Measurements from ENCODE around the gene SEC61B. TPM values are rescaled to one million over a fixed set of nuclear protein-coding genes. Genes with fewer than 3 reads are reported as not detected.

SEC61B gene
- total RNA-seq, 1 donor from 2014 or later = 123 TPM

- TF ChIP-seq CTCF (conservative IDR thresholded peaks at IDR 0.05; ENCODE audit: low read depth, low read length) = peak; percentile 98
- DNase-seq (ENCODE audit: low read depth) = peak; percentile 74
- H3K4me3 ChIP-seq (ENCODE audit: low read depth, low read length) = peak overlapping the region; percentile 59
These were observed 37.4 kb upstream of the SEC61B start for GRCh38 chr9:99184475-99185347.

DNA sequence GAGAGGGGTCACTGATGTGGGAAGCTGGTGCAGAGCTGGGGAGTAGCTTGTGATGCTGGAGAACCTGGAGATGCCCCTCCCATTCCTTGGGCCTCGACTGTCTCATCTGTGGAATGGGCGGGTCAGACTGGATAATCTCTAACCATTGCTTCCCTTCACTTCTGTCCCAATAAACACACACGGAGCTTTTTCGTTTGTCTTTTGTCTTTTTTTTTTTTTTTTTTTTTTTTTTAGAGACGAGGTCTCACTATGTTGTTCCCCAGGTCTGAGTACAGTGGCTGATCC, 36.8 kb upstream of the SEC61B start:
- peak overlapping the region; percentile 59 for H3K4me3 ChIP-seq (ENCODE audit: low read depth, low read length)
- no peak for TF ChIP-seq CTCF (conservative IDR thresholded peaks at IDR 0.05; ENCODE audit: low read depth, low read length)
- no peak for DNase-seq (ENCODE audit: low read depth)

- no peak for DNase-seq (ENCODE audit: low read depth)
- TF ChIP-seq CTCF (conservative IDR thresholded peaks at IDR 0.05; ENCODE audit: low read depth, low read length) = no peak
- no peak overlapping the region for H3K4me3 ChIP-seq (ENCODE audit: low read depth, low read length)
These were observed 36.1 kb upstream of the SEC61B start for GRCh38 chr9:99185934-99186333.

- H3K4me3 ChIP-seq (ENCODE audit: low read depth, low read length) = no peak overlapping the region
- TF ChIP-seq CTCF (conservative IDR thresholded peaks at IDR 0.05; ENCODE audit: low read depth, low read length) = no peak
- no peak for DNase-seq (ENCODE audit: low read depth)
These were observed 34.8 kb upstream of the SEC61B start for GRCh38 chr9:99187311-99187710.

GRCh38 chr9:99189186-99189585, 32.9 kb upstream of the SEC61B start:
- TF ChIP-seq CTCF (conservative IDR thresholded peaks at IDR 0.05; ENCODE audit: low read depth, low read length) = no peak
- no peak overlapping the region for H3K4me3 ChIP-seq (ENCODE audit: low read depth, low read length)
- DNase-seq (ENCODE audit: low read depth) = no peak

DNA sequence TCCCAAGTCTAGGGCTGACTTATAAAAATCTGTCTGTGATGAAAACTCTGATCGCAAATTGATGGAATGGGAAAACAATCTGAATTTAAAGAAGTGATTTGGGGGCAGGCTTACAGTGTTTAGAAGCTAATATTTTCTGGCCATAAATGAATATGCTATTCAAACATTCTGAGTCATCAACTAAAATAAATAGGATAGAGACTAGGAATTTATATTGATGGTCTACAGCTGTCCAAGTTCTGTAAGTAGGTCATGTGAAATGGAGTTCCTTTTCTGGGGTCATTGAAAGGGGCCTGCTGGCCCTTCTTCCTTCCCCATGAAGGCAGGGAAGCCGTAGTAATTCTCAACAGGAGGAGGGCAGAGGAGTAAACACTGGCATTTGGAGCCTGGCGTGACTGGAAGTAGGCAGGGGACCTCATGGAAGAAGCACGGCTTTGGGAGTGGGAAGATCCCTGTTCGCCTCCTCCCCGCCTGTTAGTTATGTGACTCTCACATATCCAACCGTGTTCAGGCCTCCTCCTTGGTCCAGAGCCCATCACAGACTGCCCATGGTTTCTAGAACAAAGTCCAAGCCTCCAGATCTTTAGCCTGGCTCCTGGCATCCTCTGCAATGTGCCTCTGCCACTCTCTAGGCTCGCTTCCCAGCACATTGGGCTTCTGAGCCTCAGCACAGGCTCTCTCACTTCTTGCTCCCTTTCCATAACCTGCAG, 32.0 kb upstream of the SEC61B start:
- no peak overlapping the region for H3K4me3 ChIP-seq (ENCODE audit: low read depth, low read length)
- TF ChIP-seq CTCF (conservative IDR thresholded peaks at IDR 0.05; ENCODE audit: low read depth, low read length) = no peak
- DNase-seq (ENCODE audit: low read depth) = no peak
